T-helper 22 cell (primary cell): ENCODE results near the gene PPP1R1B.
A peak's percentile ranks its signal among the peaks of the same experiment; 100 is the strongest.

Experiments
- DNase-seq: peaks from one replicate; pipeline ENCODE4 v3.0.0-alpha.2; 2020; ENCODE audit warnings: low read depth

Gene PPP1R1B

DNA sequence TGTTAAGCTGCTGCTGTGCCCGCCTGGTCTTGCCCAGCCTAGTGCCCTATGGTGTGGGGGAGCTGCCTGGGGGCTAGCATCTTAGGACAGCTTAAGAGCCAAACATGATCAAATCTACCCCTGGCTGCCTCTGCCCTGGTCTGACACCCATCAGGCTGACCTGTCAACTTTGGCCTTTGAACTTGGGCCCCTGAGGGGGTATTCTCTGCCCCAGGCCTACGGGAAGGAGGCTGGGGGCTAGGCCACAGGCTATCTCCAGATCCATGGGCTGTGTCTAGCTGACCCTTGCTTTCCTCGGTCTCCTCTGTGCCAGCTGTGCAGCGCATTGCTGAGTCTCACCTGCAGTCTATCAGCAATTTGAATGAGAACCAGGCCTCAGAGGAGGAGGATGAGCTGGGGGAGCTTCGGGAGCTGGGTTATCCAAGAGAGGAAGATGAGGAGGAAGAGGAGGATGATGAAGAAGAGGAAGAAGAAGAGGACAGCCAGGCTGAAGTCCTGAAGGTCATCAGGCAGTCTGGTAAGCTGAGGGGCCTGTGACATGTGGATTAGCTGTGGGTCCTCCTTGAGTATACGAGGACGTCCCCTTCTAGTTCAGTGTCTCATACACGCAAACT is 6.9 kb downstream of the PPP1R1B start:
- DNase-seq = no peak

DNA sequence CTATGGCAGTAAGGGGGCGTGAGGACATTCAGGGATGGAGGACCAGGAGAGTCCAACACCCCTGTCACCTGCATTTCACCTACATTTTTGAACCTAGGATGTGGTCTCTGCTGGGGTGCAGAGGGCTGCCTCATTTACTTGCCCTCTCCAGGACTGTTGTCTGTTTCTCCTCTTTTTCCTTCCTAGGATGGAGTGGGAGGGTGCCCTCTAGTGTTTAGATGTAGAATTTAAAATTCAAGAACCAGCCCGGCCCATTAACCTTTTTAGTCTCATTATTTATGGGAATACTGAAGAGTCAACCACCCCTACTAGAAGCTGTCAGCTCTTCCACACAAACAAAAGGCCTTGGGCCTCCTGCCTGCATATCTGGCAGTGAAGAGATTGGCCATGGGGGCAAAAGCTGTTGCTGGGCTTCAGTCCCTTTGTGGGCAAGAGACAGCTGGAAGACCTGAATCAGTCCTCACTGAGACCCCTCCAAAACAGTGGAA is 7.7 kb downstream of the PPP1R1B start:
- no peak for DNase-seq

GRCh38 chr17:39635614-39636176 is 8.9 kb downstream of the PPP1R1B start:
- DNase-seq = no peak

GRCh38 chr17:39636587-39636926 is 9.8 kb downstream of the PPP1R1B start:
- DNase-seq = no peak

DNA sequence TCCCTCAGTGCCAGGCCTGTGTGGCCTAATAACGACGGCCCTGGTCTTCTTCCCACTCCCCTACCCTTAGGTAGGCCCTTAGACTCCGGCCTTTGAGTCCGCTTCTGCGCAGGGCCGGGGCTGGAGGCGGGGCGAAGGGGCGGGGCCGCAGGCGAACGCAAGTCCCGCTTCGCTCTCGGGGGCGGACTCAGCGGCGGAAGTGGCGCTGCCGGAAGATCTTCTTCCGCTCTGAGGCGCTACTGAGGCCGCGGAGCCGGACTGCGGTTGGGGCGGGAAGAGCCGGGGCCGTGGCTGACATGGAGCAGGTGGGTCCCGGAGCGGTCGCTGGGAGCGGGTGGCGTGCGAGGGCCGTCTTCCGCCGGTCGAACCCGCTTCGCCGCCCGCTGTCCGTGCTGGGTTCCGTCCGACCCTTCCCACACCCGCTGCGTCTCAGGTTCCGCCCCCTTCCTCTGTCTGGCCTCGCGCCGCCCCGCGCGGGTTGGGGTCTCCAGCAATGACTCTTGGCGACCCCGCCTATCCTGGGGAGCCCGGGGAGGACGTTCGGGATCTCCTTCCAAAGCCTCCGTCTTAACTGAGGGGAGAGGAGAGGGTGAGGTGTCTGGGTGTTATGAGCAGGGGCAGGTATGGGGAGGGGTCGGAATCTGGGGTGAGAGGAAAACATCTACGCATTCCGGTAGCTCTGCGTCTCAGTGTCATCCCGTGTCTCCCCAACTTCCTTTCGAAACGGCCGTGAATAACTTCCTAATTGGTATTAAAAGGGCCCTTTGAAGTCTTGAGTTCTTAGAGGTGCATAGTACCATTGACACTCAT is 10.4 kb downstream of the PPP1R1B start, which contains the start of gene STARD3:
TSS of gene STARD3 (plus strand) at position 218 of the 810 bp plus-strand sequence. CDS start 16,388 bp downstream, outside the sequence.
- peak; percentile 81 for DNase-seq

- no peak for DNase-seq
These were observed 11.6 kb downstream of the PPP1R1B start for GRCh38 chr17:39638317-39638716.

GRCh38 chr17:39639043-39639442 is 12.3 kb downstream of the PPP1R1B start:
- no peak for DNase-seq

DNA sequence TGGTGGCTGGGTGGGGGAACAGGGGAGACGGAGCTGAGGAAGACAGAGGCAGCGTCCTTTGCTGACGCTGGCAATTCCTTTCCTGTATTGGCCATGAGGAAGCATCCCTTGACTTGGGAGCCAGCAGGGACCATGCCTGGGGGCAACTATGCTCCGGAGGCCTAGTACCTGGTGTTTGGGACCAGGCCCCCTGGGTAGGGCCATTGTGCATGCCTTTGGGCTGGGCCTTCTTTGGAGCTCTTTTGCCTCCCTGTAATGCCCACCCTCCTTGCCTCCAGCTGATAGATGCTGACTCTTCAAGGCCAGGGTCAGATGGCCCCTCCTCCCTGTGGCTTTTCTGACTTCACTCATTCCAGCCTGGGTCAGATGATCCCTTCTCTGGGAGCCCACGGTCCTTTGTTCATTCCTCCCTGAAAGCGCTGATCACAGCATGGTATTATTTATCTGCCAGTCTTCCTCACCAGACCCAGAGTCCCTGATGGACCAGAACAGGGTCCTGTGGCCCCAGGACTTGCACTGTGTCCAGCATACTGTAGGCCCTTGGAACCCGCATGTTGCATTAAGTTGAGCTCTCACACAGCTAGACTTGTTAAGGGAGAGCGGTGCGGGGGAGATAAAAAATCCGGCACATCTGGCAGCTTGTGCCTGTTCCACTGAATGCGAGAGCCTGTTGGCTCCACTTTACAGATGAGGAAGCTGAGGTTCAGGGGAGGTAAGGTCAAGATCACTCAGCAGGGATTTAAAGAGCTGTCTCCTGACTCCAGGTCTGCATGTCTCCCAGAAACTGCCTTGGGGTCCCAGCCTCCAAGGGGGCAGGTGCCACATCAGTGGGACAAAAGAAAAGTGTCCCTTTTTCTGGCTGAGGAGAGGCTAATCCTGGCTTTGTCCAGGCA is 13.1 kb downstream of the PPP1R1B start:
- no peak for DNase-seq

DNA sequence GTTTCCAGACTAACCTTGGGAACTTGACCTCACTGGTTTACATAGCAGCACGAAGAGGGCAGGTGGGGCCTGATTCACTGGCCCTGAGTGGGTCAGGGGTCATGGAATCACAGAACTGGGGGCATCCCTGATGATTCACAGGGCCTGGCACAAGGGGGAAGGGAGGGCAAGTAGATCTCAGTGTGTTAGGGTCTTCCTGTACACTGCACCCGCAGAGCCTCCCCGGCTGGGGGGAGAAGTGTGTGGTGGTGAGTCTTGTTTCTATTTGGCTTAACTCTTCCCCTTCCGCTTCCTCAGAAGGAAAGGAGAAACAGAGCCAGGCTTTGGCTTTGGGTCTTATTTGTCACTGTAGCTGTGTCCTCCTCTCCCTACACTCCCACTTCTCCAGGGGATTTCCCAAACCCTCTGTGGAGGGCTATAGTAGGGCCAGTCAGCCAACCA is 13.9 kb downstream of the PPP1R1B start:
- no peak for DNase-seq

DNA sequence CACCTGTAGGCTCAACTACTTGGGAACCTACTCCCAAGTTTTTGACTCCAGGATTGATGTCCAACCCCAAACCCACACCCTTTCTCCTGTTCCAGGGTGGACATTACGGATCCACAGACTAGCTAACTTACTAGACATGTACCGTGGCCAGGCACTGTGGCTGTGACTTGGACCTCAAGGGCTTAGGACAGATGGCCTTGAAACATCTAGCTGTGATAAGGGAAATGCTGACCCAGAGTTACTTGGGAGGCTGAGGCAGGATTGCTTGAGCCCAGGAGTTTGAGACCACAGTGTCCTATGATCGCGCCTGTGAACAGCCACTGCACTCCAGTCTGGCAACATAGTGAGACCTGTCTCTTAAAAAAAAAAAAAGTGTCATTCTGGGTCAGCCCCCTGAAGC is 14.3 kb downstream of the PPP1R1B start:
- DNase-seq = no peak

DNA sequence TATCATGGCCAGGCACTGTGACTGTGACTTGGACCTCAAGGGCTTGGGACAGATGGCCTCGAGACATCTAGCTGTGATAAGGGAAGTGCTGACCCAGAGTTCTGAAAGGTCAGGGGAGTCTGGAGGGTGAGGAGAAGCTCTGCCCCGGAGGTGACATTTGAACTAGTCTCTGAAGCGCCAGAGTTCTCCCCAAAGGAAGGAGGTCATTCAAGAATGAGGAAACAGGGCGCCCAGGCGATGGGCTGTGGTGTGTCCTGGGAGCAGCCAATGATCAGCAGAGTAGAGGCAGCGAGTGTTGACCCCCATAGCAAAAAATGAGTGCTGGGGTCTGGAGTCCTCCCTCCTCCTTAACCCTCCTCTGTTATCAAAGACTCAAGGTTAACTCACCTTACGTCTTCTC is 15.1 kb downstream of the PPP1R1B start:
- no peak for DNase-seq

- no peak for DNase-seq
These were observed 15.7 kb downstream of the PPP1R1B start for GRCh38 chr17:39642291-39643074.

- no peak for DNase-seq
These were observed 16.5 kb downstream of the PPP1R1B start for GRCh38 chr17:39643271-39643670.

DNA sequence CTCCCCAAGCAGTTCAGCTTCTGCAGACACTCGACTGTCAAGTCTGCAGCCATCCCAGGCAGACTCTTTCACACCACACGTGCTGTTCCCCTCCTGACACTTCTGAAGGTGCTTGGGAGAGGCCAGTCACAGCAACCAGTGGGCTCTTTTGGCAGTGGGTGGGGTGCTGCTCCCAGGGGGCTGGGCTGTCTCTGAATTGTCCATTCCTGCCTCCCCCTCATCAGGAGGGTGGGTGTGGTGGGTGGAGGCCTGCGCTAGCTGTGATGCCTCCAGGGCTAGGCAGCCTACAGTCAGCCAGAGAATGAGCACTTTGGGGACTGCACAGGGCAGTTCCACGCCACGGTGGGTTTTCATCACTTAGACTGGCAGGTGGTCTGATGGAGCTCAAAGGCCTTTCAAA is 20.5 kb downstream of the PPP1R1B start:
- DNase-seq = no peak

GRCh38 chr17:39648616-39649366 is 22.0 kb downstream of the PPP1R1B start:
- DNase-seq = no peak

- no peak for DNase-seq
These were observed 23.4 kb downstream of the PPP1R1B start for GRCh38 chr17:39650121-39650579.

DNA sequence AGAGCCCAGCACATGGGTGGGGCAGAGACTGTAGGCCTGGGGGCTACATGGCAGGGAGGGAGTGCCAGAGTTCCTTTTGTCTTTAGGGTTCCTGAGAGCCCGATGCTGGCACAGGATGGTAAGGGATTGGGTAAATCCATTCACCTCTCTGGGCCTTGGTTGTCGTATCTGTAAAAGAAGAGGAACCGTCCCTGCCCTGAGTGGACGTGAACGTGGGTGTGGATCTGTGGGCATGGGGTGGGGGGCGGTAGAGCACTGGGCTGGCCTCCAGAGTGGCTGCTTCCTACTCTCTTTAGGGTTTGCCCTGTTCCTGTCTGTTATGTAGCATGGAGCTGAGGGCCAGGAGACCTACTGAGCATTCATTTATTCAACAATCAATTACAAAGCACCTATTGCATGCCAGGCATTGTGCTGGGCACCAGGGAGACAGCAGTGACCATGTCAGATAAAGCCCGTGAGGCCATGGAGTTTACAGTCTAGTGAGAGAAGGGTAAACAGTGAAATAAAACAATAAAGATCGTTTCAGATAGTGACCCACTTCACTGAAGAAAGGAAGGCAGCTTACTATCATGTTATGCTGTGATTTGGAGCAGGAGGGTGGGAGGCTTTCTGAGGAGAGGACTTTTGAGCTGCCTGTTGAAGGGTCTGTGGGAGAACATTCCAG is 25.3 kb downstream of the PPP1R1B start:
- no peak for DNase-seq

GRCh38 chr17:39652587-39653315 is 26.0 kb downstream of the PPP1R1B start:
- no peak for DNase-seq

- DNase-seq = no peak
These were observed 26.5 kb downstream of the PPP1R1B start for GRCh38 chr17:39653316-39653661.
